DOHH2 (cell line): ENCODE data around the gene TRIM56.
"Not testable (repeated sequence)": the region's sequence is repeated elsewhere in the genome, so short reads cannot be mapped to it uniquely, and the experiment has no call there.

ENCODE experiments used
- H3F3A ChIP-seq: fragments of 200-600 bp; sonication (generic), shearing (Covaris generic); 2 replicates; pipeline ENCODE4 v1.6.0; 2016; ENCODE audit warnings: antibody characterized with exemption, mild to moderate bottlenecking; ENCODE audit not compliant: control insufficient read depth, insufficient read depth
- H3K27ac ChIP-seq: fragments of 200-600 bp; sonication (generic); 2 replicates; pipeline ENCODE4 v1.5.1; 2014; ENCODE audit warnings: low read depth, mild to moderate bottlenecking, low read length, moderate library complexity
- H3K27me3 ChIP-seq: fragments of 200-600 bp; sonication (generic); 2 replicates; pipeline ENCODE4 v1.6.1; 2014; ENCODE audit warnings: mild to moderate bottlenecking, low read length, mixed read lengths; ENCODE audit not compliant: control insufficient read depth
- H3K36me3 ChIP-seq: fragments of 200-600 bp; sonication (generic); 2 replicates; pipeline ENCODE4 v1.6.1; 2014; ENCODE audit warnings: mild to moderate bottlenecking, low read length, moderate library complexity, mixed read lengths; ENCODE audit not compliant: control insufficient read depth
- H3K4me1 ChIP-seq: fragments of 200-600 bp; sonication (generic); 2 replicates; pipeline ENCODE4 v1.6.1; 2014; ENCODE audit warnings: mild to moderate bottlenecking, low read length, mixed read lengths; ENCODE audit not compliant: control insufficient read depth
- H3K4me2 ChIP-seq: fragments of 200-600 bp; sonication (generic); 2 replicates; pipeline ENCODE4 v1.6.0; 2014; ENCODE audit warnings: mild to moderate bottlenecking, low read length, moderate library complexity
- H3K4me3 ChIP-seq: fragments of 200-600 bp; sonication (generic); 2 replicates; pipeline ENCODE4 v1.5.1; 2014; ENCODE audit warnings: mild to moderate bottlenecking, low read length, mixed read lengths
- H3K79me2 ChIP-seq: fragments of 200-600 bp; sonication (generic); 2 replicates; pipeline ENCODE4 v1.6.1; 2014; ENCODE audit warnings: mild to moderate bottlenecking, low read length, mixed read lengths; ENCODE audit not compliant: control insufficient read depth
- H3K9me2 ChIP-seq: fragments of 200-600 bp; sonication (generic); replicated peaks from 2 replicates; pipeline ENCODE4 v1.6.1; 2014; ENCODE audit warnings: mild to moderate bottlenecking, low read length, mixed read lengths; ENCODE audit not compliant: control insufficient read depth
- H3K9me3 ChIP-seq: fragments of 200-600 bp; sonication (generic); 2 replicates; pipeline ENCODE4 v1.6.1; 2014; ENCODE audit warnings: antibody characterized with exemption, low read length, mixed read lengths; ENCODE audit not compliant: control insufficient read depth, insufficient read depth
- H4K20me1 ChIP-seq: fragments of 200-600 bp; sonication (generic); 2 replicates; pipeline ENCODE4 v1.6.0; 2014; ENCODE audit warnings: low read depth, mild to moderate bottlenecking, antibody characterized with exemption, low read length, moderate library complexity; ENCODE audit not compliant: control insufficient read depth, insufficient read depth
- EZH2phosphoT487 ChIP-seq: fragments of 200-600 bp; sonication (generic); IDR thresholded peaks from 2 replicates; pipeline ENCODE4 v1.6.1; 2017; ENCODE audit warnings: borderline replicate concordance, mild to moderate bottlenecking, antibody characterized with exemption, low read length, moderate library complexity, mixed read lengths
- TF ChIP-seq, protein P1 (sequence below): fragments of 200-600 bp; sonication (generic); IDR thresholded peaks from one replicate; pipeline ENCODE4 v1.5.1; 2014; ENCODE audit warnings: antibody characterized with exemption, mild to moderate bottlenecking, low read depth, low read length; ENCODE audit not compliant: poor library complexity, severe bottlenecking

The TRIM56 gene

DNA sequence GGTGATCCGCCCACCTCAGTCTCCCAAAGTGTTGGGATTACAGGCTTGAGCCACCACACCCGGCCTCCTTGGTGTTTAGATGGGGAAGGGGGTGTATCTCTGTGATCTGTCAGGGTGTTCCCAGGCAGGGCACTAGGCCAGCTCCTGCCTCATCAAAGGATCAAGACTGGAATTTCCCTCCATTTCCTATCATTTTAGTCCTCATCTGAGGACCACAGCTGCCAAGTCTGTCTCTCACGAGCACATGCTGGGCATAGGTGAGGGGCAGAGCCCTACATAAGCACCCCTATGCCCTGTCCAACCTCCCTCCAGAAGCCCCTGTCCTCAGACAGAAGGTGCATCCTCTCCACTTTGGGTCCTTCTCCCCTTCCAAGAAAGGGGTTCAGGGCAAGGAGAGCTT lies 19.5 kb downstream of the TRIM56 start:
- no peaks in the 10 kb centered on the region for H3F3A ChIP-seq
- H3K36me3 ChIP-seq: no peaks in the 10 kb centered on the region
- H3K4me1 ChIP-seq: peaks cover 5% of the 10 kb centered on the region; the same call in 1 of the 2 replicates
- H3K9me2 ChIP-seq: no peaks in the 10 kb centered on the region
- no peaks in the 10 kb centered on the region for H3K79me2 ChIP-seq
- no peaks in the 10 kb centered on the region for H4K20me1 ChIP-seq
- no peak overlapping the region for H3K27ac ChIP-seq
- no peak overlapping the region for H3K4me3 ChIP-seq
- H3K9me3 ChIP-seq: no peaks in the 10 kb centered on the region
- peaks cover 47% of the 10 kb centered on the region for H3K27me3 ChIP-seq
- TF ChIP-seq EZH2phosphoT487: no peak
- TF ChIP-seq, protein P1, sequence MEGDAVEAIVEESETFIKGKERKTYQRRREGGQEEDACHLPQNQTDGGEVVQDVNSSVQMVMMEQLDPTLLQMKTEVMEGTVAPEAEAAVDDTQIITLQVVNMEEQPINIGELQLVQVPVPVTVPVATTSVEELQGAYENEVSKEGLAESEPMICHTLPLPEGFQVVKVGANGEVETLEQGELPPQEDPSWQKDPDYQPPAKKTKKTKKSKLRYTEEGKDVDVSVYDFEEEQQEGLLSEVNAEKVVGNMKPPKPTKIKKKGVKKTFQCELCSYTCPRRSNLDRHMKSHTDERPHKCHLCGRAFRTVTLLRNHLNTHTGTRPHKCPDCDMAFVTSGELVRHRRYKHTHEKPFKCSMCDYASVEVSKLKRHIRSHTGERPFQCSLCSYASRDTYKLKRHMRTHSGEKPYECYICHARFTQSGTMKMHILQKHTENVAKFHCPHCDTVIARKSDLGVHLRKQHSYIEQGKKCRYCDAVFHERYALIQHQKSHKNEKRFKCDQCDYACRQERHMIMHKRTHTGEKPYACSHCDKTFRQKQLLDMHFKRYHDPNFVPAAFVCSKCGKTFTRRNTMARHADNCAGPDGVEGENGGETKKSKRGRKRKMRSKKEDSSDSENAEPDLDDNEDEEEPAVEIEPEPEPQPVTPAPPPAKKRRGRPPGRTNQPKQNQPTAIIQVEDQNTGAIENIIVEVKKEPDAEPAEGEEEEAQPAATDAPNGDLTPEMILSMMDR: no peak
- H3K4me2 ChIP-seq: no peak overlapping the region

GRCh38 chr7:101105248-101105647 lies 20.0 kb downstream of the TRIM56 start:
- H3K9me2 ChIP-seq, H3K27ac ChIP-seq, H3K9me3 ChIP-seq, H3F3A ChIP-seq, H4K20me1 ChIP-seq, H3K4me3 ChIP-seq, H3K4me2 ChIP-seq, H3K79me2 ChIP-seq, H3K4me1 ChIP-seq, H3K36me3 ChIP-seq: not testable (repeated sequence)
- H3K27me3 ChIP-seq: peaks cover 44% of the 10 kb centered on the region

- no peak overlapping the region for H3K4me2 ChIP-seq
- H3F3A ChIP-seq: no peaks in the 10 kb centered on the region
- no peaks in the 10 kb centered on the region for H3K36me3 ChIP-seq
- no peak overlapping the region for H3K27ac ChIP-seq
- H3K27me3 ChIP-seq: peaks cover 40% of the 10 kb centered on the region
- no peaks in the 10 kb centered on the region for H4K20me1 ChIP-seq
- H3K9me3 ChIP-seq: no peaks in the 10 kb centered on the region
- no peaks in the 10 kb centered on the region for H3K79me2 ChIP-seq
- no peaks in the 10 kb centered on the region for H3K9me2 ChIP-seq
- TF ChIP-seq, protein P1: no peak
- TF ChIP-seq EZH2phosphoT487: no peak
- H3K4me1 ChIP-seq: peaks cover 5% of the 10 kb centered on the region; the same call in 1 of the 2 replicates
- no peak overlapping the region for H3K4me3 ChIP-seq
Measured at GRCh38 chr7:101106386-101106785, 21.1 kb downstream of the TRIM56 start.

GRCh38 chr7:101108330-101108857 lies 23.1 kb downstream of the TRIM56 start:
- Histone ChIP-seq H3K4me2 (no peak overlapping the region), H3K36me3 (no peaks in the 10 kb centered on the region), H3K4me3 (no peak overlapping the region), H3K9me2 (no peaks in the 10 kb centered on the region), H3K27ac (no peak overlapping the region), H3K4me1 (peaks cover 5% of the 10 kb centered on the region; the same call in 1 of the 2 replicates), H4K20me1 (no peaks in the 10 kb centered on the region), H3K27me3 (peaks cover 36% of the 10 kb centered on the region), H3K79me2 (no peaks in the 10 kb centered on the region), H3K9me3 (no peaks in the 10 kb centered on the region), H3F3A (no peaks in the 10 kb centered on the region)
- TF ChIP-seq, protein P1: no peak
- no peak for TF ChIP-seq EZH2phosphoT487
